Stomach (tissue), 4 donors: ENCODE measurements around the gene OOSP4A.

Source experiments
- CTCF ChIP-seq, 7 experiments: fragments of 450-650 bp in 4 of 7; fragments of 200-600 bp in 3 of 7; sonication (generic) in 3 of 7; IDR thresholded peaks; one replicate each; pipeline ENCODE4 v1.5.1; 2016 to 2019; ENCODE audit warnings: antibody characterized with exemption in 7 of 7, control low read depth in 2 of 7, mild to moderate bottlenecking in 1 of 7
- POLR2A ChIP-seq, 4 donors: fragments of 450-650 bp; IDR thresholded peaks; one replicate each; pipeline ENCODE4 v1.6.1; 2016; ENCODE audit warnings: antibody characterized with exemption in 4 of 4, control low read depth in 2 of 4, mild to moderate bottlenecking in 1 of 4, moderate library complexity in 1 of 4
- POLR2AphosphoS5 ChIP-seq, 3 donors: sonication (generic); formaldehyde crosslinking; IDR thresholded peaks; one replicate each; pipeline ENCODE4 v1.6.1; 2016; ENCODE audit warnings: antibody characterized with exemption in 3 of 3

DNA sequence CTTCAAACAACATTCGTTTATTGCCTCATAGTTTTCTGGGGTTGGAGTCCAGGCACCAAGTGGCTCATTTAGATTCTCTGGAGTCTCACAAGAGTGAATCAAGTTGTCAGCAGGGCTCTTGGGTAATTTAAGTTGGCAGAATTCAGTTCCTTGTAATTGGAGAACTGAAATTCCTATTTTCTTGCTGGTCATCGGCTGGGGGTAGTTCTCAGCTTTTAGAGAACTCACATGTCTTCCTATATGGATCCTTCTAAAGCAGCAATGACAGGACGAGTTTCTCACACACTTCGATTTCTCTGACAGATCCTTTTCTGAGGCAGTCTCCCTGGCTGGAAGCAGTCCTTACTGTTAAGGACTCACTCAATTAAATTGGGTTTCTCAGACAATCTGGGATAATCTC lies 35.9 kb downstream of the OOSP4A start:
- TF ChIP-seq POLR2A (IDR thresholded peaks at IDR 0.05) (no peak), CTCF (IDR thresholded peaks at IDR 0.05) (no peak), POLR2AphosphoS5 (IDR thresholded peaks at IDR 0.05) (no peak)
